Putamen (tissue), 1 donor: ENCODE results near the gene MAP3K20.
"Not testable (repeated sequence)": the region's sequence is repeated elsewhere in the genome, so short reads cannot be mapped to it uniquely, and the experiment has no call there.

Experiments
- DNase-seq: peaks from one replicate; pipeline ENCODE4 v3.0.0-alpha.2; 2016; ENCODE audit warnings: low spot score

The MAP3K20 gene

DNA sequence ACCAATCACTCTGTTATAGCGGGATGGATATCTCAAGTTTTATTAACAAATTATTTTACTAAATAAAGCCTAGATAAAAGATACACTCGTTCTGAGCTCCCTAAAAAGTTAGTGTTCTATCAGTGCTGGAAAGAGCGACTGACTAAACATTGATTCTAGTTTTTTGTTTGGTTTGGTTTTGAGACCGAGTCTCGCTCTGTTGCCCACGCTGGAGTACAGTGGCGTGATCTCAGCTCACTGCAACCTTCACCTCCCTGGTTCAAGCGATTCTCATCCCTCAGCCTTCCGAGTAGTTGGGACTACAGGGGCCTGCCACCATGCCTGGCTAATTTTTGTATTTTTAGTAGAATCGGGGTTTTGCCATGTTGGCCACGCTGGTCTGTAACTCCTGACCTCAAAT, 205.2 kb downstream of the MAP3K20 start:
- no peak for DNase-seq

DNA sequence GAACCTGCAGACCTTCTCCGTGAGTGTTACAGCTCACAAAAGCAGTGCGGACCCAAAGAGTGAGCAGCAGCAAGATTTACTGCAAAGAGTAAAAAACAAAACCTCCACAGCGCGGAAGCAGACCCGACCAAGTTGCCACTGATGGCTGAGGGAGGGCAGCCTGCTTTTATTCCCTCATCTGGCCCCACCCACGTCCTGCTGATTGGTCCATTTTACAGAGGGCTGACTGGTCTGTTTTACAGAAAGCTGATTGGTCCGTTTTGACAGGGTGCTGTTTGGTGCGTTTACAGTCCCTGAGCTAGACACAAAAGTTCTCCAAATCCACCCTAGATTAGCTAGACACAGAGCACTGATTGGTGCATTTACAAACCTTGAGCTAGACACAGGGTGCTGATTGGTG, 206.3 kb downstream of the MAP3K20 start:
- DNase-seq, result not testable (repeated sequence)

DNA sequence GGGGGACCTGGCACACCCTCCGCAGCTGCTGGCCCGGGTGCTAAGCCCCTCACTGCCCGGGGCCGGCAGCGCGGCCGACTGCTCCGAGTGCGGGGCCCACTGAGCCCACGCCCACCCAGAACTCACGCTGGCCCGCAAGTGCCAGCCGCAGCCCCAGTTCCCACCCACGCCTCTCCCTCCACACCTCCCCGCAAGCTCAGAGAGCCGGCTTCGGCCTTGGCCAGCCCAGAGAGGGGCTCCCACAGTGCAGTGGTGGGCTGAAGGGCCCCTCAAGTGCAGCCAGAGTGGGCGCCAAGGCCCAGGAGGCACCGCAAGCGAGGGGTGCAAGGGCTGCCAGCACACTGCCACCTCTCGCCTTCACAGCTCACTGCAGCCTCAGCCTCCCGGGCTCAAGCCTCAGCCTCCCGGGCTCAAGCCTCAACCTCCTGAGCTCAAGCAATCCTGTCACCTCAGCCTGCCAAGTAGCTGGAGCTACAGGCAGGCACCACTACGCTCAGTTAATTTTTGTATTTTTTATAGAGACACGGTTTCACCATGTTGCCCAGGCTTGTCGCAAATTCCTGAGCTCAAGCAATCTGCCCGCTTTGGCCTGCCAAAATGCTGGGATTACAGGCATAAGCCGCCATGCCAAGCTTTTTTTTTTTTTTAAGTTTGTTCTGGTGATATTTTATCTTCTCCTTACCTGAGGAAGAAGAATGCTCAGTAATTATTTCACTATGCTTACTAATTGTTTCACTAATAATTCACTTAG, 207.3 kb downstream of the MAP3K20 start:
- no peak for DNase-seq

DNA sequence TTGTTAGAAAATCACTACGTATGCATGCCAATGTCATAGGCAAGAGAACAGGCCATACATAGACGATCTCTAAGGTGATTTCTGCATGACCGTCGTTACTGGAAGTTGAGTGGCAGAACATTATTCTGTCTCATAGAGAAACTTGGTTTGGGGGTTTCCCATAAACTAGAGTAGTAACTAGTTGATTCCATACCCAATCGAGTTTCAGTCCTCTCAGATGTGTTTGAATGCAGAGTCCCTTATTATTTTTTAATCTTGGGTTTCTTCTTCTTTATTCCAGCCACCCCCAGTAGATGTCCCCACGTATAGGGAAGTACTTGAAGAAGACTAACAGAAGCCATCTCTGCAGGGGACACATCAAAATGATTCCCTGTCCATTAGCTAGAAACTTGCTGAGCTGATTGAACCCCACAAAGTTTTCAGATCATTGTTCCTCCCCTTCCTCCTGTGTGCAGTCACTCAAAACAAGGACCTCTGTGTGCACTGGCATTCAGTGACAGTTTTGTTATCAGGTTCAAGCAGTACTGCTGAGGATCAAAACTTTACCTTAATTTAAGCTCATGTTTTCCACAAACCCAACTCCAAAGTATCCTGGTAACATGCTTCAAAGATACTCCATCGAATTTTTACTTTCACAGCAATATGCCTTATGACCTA, 210.6 kb downstream of the MAP3K20 start:
- no peak for DNase-seq

DNA sequence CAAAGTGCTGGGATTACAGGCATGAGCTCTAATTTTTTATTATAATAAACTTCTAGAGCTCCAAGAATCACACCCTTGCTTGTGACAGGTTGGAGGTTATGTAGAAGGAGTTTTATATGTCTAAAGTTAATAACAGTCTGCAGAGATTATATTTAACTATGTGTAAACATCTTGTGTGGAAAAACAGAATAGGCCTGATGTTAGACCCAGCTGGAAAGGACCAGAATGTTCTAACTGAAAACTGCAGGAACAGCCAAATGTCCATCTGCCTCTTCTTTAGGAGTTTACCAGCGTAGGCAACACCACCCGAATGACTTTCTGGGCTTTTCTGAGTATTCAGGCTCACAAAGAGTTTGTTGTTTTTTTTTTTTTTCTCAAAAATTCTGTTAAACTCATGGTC, 211.9 kb downstream of the MAP3K20 start:
- no peak for DNase-seq

DNA sequence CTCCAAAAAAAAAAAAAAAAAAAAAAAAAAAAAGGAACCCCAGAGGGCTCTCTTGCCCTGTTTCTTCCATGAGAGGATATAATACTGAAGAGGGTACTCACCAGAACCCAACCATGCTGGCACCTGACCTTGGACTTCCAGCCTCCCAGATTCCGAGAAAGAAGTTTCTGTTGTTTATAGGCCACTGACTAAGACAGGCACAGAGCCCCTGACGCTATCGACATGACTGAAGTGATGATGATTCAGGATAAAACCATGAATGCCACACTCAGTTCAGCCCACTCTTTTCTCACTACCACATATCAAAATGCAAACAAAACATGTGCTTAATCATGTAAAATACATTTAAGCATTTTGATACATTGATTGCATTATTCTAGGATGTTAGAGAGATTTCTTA, 212.9 kb downstream of the MAP3K20 start:
- DNase-seq, result no peak

DNA sequence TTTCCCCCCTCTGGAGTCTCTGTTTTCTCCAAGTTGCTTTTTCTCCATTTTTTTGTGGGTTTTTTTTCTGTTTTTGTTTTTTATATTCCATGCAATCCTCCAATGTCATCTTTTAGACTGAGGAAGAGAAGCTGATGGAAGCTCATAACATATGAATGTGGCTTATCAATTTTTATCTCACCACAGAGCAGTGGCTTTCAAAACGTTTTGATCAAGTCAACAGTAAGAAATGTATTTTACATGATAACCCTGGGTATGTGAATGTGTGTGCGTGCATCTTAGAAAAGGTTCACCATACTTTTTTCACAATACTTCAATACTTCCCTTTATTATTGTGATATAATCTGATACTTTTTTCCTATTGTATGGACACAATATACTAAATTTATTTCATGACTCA, 214.4 kb downstream of the MAP3K20 start:
- no peak for DNase-seq

DNA sequence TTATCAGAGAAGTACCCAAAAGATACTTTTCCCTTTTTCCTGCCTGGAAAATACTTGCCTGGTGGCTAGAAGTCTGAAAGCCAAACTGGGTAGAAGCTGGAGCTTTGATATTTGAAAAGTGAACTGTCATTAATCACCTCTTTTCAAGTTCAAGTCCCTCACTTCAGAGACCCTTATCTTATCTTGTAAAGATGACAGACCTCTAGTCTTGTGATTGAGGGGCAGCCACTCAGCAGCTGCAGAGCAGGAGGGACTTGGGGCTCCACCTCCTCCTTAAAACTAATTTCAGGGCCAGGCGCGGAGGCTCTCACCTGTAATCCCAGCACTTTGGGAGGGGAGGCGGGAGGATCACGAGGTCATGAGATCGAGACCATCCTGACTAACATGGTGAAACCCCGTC, 214.9 kb downstream of the MAP3K20 start:
- DNase-seq, result no peak

DNA sequence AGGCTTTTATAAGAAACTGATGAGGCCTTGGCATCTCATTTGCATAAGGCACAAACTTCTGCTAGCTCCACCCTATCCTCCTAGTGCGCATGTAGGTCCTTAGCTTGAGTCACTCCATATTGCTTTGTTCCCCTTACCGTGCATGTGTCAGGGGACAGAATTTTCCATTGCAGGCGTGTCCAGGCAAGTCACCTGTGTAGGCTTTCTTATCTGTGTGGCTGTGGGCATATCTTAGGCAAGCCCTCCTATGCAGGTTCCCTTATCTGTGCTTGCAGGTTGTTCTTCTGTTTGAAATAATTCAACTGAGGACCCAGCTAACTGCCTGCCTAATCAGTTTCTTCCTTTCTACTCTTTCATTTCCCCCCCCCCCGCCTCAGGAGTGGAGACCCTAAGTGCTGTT, 215.8 kb downstream of the MAP3K20 start:
- no peak for DNase-seq

DNA sequence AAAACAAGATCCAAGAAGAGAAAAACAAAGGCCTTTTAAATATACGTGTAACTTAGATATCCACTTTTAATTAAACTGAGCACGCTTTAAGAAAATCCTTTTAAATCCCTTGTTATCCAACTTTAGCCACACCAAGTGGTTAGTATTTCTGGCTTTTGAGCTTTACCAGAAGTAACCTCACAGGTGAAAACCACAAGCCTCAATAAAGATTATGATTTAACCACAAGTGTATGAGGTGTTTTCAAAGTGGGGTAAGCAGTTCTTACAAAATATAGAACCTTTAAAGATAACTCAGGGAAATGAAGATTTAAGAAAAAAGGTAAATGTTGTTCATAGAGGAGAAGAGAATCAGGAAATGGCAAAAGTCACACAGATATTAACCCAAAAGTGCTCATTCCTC, 220.6 kb downstream of the MAP3K20 start:
- DNase-seq, result no peak

DNA sequence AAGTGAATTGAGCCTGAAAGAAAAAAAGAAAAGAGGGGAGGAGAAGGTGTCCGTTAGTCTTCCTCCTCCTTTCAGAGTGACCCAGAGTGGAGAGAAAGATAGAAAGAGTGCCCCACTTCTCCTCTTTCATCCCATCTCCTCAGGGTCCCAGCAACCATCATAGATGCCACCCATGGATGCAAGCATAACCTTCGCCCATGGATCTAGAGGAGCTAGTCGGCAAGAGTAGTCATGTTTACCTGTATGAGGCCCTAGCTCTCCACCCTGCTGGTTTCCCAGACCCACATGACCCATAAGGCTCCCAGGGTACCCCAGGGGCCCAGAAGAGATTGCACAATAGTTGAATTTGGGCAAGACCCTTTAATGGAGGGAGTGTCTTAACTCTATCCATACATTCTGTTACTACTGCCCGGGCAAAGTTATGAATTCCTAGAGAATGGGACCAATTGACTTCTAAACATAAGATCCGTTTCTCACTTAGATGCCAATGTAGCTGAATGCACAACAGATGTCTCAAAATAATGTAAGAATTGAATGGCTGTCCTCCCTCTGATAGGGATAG, 223.0 kb downstream of the MAP3K20 start:
- no peak for DNase-seq

DNA sequence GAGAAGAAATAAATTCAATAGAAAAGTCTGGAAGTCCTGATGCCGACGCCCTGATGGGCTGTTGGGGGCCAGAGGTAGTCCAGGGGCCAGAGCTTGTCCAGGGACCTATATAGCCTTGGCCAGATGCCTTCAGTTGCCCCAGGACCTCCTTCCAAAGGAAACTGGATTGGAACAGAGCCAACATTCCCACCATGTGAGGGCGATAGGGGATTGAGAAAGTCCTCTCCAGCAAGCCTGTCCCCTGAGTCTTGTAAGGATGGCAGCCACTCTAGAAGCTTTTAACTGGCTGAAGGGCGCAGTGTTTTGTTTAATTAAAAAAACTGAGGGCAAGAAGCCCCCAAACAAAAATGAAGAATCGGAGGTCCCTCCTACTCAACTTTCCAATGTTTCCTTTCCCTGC, 224.1 kb downstream of the MAP3K20 start:
- no peak for DNase-seq

DNA sequence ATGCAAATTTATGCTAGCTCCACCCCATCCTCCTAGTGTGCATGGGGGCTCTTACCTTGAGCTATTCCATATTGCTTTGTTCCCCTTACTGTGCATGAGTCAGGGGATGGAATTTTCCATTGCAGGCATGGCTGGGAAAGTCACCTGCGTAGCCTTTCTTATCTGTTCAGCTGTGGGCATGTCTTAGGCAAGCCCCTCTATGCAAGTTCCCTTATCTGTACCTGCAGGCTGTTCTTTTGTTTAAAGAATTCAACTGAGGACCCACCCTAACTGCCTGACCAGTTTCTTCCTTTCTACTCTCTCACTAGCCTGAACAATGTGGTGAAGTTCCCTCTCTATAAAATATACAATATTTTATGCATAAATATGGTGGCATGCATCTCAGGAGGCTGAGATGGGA, 224.8 kb downstream of the MAP3K20 start:
- no peak for DNase-seq

DNA sequence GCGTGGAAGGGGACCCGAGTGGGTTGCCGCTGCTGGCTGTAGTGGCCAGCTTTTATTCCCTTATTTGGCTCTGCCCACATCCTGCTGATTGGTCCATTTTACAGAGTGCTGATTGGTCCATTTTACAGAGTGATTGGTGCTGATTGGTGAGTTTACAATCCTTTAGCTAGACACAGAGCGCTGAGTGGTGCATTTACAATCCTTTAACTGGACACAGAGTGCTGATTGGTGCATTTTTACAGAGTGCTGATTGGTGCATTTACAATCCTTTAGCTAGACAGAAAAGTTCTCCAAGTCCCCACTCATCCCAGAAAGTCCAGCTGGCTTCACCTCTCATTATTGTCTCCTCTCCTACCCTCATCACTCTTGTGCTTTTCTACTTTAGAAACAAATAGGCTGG, 225.9 kb downstream of the MAP3K20 start:
- DNase-seq, result not testable (repeated sequence)

DNA sequence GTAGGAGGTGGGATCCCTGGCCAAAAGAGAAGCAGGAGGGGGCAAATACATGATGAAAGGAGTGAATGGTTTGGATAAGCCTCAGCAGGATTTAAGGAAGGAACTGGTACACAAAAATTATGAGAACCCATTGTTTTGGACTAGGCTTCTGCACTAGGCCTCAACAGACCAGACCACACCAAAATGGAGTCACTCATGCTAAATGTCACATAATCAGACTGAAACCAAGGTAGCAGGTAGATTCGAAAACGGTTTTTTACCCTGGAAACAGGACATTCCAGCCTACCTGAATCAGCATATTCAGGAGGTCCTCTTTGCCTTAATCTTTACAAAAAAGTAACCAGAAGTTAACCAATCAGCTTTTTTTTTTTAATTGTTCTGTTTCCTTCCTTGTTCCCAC, 229.7 kb downstream of the MAP3K20 start:
- no peak for DNase-seq

DNA sequence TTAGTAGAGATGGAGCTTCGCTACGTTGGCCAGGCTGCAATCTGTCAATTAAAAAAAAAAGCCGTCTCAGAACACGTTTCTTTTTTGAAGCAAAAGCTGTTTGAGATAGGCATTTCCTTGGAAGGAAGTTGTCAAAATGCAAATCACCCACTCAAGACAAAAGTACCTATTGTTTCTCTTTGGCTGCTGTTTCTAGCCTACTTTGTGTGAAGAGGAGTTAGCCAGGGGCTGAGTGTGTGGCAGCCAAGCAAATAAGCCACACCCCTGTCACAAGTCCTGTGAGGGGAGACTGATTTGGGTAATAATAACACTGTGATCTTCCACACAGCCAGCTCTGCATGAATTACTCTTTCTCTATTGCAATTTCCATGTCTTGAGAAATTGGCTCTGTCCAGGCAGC, 231.6 kb downstream of the MAP3K20 start:
- DNase-seq, result peak; percentile 16

DNA sequence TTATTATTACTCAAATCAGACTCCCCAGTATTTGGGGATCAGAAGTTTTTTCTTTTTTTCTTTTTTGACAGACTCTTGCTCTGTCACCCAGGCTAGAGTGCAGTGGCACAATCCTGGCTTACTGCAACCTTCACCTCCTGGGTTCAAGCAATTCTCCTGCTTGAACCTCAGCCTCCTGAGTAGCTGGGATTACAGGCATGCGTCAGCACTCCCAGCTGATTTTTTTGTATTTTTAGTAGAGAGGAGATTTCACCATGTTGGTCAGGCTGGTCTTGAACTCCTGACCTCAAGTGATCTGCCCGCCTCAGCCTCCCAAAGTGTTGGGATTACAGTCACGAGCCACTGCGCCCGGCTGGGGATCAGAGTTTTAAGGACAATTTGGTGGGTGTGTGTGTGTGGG, 233.7 kb downstream of the MAP3K20 start:
- DNase-seq, result not testable (repeated sequence)

DNA sequence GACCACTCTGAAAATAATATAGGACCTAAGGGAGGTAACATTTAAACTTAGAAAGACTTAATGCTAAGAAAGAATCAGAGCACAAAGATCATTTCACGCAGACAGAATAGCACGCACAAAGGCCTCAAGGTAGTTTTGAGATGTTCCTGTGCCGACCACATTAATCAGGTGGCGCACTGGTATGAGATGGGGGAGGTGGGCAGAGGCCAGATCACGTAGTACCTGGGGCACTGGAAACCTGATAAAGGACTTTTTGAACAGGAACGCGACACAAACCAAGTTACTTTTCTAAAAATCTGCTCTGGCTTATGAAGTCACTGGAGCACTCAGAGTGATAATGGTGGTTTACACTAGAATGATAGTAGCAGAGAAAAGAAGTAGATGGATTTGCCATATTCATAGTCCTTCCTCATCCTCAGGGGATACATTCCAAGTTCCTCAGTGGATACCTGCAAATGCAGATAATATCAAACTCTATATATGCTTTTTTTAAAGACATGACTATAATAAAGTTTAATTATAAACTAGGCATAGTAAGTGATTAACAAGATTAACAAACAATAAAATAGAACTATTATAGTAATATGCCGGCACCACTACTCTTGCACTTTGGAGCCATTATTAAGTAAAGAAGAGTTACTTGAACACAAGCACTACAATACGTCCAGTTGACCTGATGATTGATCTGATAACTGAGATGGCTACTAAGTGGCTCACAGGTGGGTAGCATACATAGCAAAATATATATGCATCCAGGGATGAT, 236.4 kb downstream of the MAP3K20 start:
- DNase-seq, result no peak
